H1 (cell line): ENCODE results near the gene AP4M1. TPM values are rescaled to one million over a fixed set of nuclear protein-coding genes. Genes with fewer than 3 reads are reported as not detected.

Experiments
- CBX5 ChIP-seq: fragments of 300-800, 300-1000 bp; sonication (generic); IDR thresholded peaks from 2 replicates; pipeline ENCODE4 v1.7.1; 2016; ENCODE audit warnings: antibody characterized with exemption, low read length, low read depth
- CEBPB ChIP-seq: IDR thresholded peaks from 2 replicates; pipeline ENCODE4 v1.6.1; 2012; ENCODE audit warnings: low read depth, low read length
- CHD1 ChIP-seq: IDR thresholded peaks from 2 replicates; pipeline ENCODE4 v1.6.1; 2012; ENCODE audit warnings: low read depth, low read length, improper control_type of control experiment
- CTBP2 ChIP-seq: IDR thresholded peaks from 2 replicates; pipeline ENCODE4 v1.7.0; 2011; ENCODE audit warnings: borderline replicate concordance, mild to moderate bottlenecking, moderate library complexity, mixed read lengths, low read length; ENCODE audit not compliant: insufficient read depth, insufficient read length
- EGR1 ChIP-seq: IDR thresholded peaks from 2 replicates; pipeline ENCODE4 v1.6.1; 2011; ENCODE audit warnings: low read depth, low read length, borderline replicate concordance
- GTF2F1 ChIP-seq: IDR thresholded peaks from 2 replicates; pipeline ENCODE4 v1.6.1; 2012; ENCODE audit warnings: low read depth, low read length, improper control_type of control experiment, borderline replicate concordance
- HDAC2 ChIP-seq, 2 experiments: fragments of 300-600 bp in 1 of 2; sonication (generic) in 1 of 2; IDR thresholded peaks; 2 replicates each; pipeline ENCODE4 v1.6.1; 2011 to 2012; ENCODE audit warnings: low read depth in 2 of 2, low read length in 2 of 2, mild to moderate bottlenecking in 2 of 2, moderate library complexity in 2 of 2, borderline replicate concordance in 1 of 2, inconsistent platforms in 1 of 2
- HDAC6 ChIP-seq: IDR thresholded peaks from one replicate; pipeline ENCODE4 v1.7.1; 2012; ENCODE audit warnings: low read depth, mild to moderate bottlenecking, inconsistent platforms, low read length, moderate library complexity
- KDM4A ChIP-seq: IDR thresholded peaks from one replicate; pipeline ENCODE4 v1.7.1; 2012; ENCODE audit warnings: low read depth, mild to moderate bottlenecking, moderate library complexity, low read length, inconsistent platforms; ENCODE audit not compliant: severe bottlenecking
- MAX ChIP-seq: IDR thresholded peaks from 2 replicates; pipeline ENCODE4 v1.6.1; 2012; ENCODE audit warnings: inconsistent platforms
- NRF1 ChIP-seq: IDR thresholded peaks from 2 replicates; pipeline ENCODE4 v1.6.1; 2011; ENCODE audit warnings: mild to moderate bottlenecking, low read depth, low read length, improper control_type of control experiment
- POLR2AphosphoS5 ChIP-seq: IDR thresholded peaks from 2 replicates; pipeline ENCODE4 v1.6.1; 2011; ENCODE audit warnings: low read depth, low read length
- RAD21 ChIP-seq, 2 experiments: IDR thresholded peaks in 1 of 2; conservative IDR thresholded peaks in 1 of 2; 2 replicates each; pipeline ENCODE4 v1.6.1; 2011; ENCODE audit warnings: low read depth in 2 of 2, low read length in 2 of 2, improper control_type of control experiment in 1 of 2, inconsistent platforms in 1 of 2, mild to moderate bottlenecking in 1 of 2, moderate library complexity in 1 of 2
- RFX5 ChIP-seq: IDR thresholded peaks from 2 replicates; pipeline ENCODE4 v1.6.1; 2011; ENCODE audit warnings: low read depth, low read length, improper control_type of control experiment, borderline replicate concordance
- RXRA ChIP-seq: IDR thresholded peaks from 2 replicates; pipeline ENCODE4 v1.6.1; 2011; ENCODE audit warnings: low read depth, mild to moderate bottlenecking, low read length, moderate library complexity; ENCODE audit not compliant: insufficient read depth
- SIN3A ChIP-seq, 2 experiments: IDR thresholded peaks in 1 of 2; conservative IDR thresholded peaks in 1 of 2; 2 replicates each; pipeline ENCODE4 v1.6.1; 2011 to 2012; ENCODE audit warnings: low read length in 2 of 2, improper control_type of control experiment in 1 of 2, low read depth in 1 of 2, mild to moderate bottlenecking in 1 of 2
- SP4 ChIP-seq: IDR thresholded peaks from 2 replicates; pipeline ENCODE4 v1.6.1; 2012; ENCODE audit warnings: low read length, inconsistent platforms
- SRF ChIP-seq: IDR thresholded peaks from 2 replicates; pipeline ENCODE4 v1.6.1; 2011; ENCODE audit warnings: mild to moderate bottlenecking, low read depth, low read length, moderate library complexity
- TAF7 ChIP-seq: optimal IDR thresholded peaks from 2 replicates; pipeline ENCODE3; 2011; ENCODE audit warnings: low read depth, mild to moderate bottlenecking, inconsistent platforms, low read length, moderate library complexity, borderline replicate concordance
- TBP ChIP-seq: IDR thresholded peaks from 2 replicates; pipeline ENCODE4 v1.6.1; 2011; ENCODE audit warnings: low read depth, low read length, improper control_type of control experiment
- TCF12 ChIP-seq: IDR thresholded peaks from 2 replicates; pipeline ENCODE4 v1.6.1; 2011; ENCODE audit warnings: low read depth, mild to moderate bottlenecking, low read length
- TEAD4 ChIP-seq: IDR thresholded peaks from 2 replicates; pipeline ENCODE4 v1.6.1; 2012; ENCODE audit warnings: low read depth, low read length, inconsistent platforms, mixed read lengths
- ZNF274 ChIP-seq: IDR thresholded peaks from 2 replicates; pipeline ENCODE4 v1.7.0; 2012; ENCODE audit warnings: low read length, borderline replicate concordance; ENCODE audit errors: extremely low read depth
- polyA plus RNA-seq, 7 experiments: library from polyadenylated mRNA; depleted of rRNA in 3 of 7; stranded (reverse) in 5 of 7; unstranded in 2 of 7; fragments of >200 nt in 5 of 7; fragments of 200-250 nt in 2 of 7; gene quantifications; 1 replicate in 5 of 7; 2 replicates in 1 of 7; 4 replicates in 1 of 7; pipeline versions ENCODE4 v1.2.1 to v1.2.3, GENCODE V29; 2011 to 2013; ENCODE audit warnings: missing spikeins in 2 of 7, mixed read lengths in 2 of 7
- total RNA-seq: library from RNA; stranded (reverse); fragmentation: NEBNext Ultra II Directional; extraction: Animal tissue kit (Norgen Biotek cat#: 25700); gene quantifications from 2 replicates; pipeline ENCODE4 v1.2.1, GENCODE V29; 2021

Gene AP4M1
- total and polyA plus RNA-seq, 2 of the 8 experiments (the other 6 are each of a cell fraction or from before 2014, with no cell fraction given) = 15.2 to 16.6 TPM

DNA sequence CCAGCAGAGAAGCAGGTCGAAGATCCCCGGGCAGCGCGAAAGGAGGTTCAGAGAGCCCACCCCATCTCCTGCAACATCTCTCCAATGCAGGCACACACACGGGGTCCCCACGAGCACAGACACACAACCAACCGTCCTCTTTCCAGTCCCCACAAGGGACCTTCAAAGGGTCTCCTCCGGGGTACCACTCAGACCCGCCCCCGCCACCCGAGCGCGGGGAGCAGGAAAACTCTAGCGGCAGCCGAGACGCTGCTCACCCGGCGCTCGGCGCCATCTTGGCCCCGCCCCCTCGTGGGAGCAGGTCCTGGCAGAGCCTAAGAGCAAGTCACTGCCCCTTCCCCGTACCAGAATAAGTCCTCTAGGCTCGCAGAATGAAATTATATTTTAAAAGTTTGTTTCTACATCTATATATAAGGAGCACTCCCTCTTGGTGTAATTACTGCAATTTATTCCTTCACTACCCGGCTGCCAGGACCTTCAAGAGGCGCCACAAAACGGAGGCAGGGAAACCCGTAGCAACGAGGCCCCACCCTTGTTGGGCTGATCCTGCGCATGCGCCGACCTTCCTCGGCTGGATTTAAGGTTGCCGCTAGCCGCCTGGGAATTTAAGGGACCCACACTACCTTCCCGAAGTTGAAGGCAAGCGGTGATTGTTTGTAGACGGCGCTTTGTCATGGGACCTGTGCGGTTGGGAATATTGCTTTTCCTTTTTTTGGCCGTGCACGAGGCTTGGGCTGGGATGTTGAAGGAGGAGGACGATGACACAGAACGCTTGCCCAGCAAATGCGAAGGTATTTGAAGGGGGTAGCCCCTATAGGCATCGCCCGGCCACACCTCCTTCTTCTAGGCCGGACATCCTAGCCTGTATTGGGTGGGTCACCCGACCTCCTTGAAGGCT lies 17.9 kb downstream of the AP4M1 start, which contains the start of the genes CNPY4 and TAF6 (continued):
- TF ChIP-seq KDM4A (peak; percentile 54), GTF2F1 (no peak), RXRA (no peak), TBP (peak; percentile 96), CHD1 (no peak), CEBPB (no peak), TAF7 (peak; percentile 99), HDAC2 (IDR thresholded peaks at IDR 0.05; ENCODE audit: borderline replicate concordance in 1 of 2, low read depth in 2 of 2, low read length in 2 of 2) (peak; percentile 8 to 58; a peak in 2 of 4 replicates), NRF1 (peak; percentile 87), POLR2AphosphoS5 (peak; percentile 44; the same call in 1 of the 2 replicates), SIN3A (conservative IDR thresholded peaks at IDR 0.05 in 1 of 2, IDR thresholded peaks at IDR 0.05 in 1 of 2; ENCODE audit: low read depth in 1 of 2, low read length in 2 of 2) (peak; percentile 39 to 57; a peak in 2 of 4 replicates), CBX5 (no peak), ZNF274 (no peak), MAX (peak; percentile 31; the same call in 1 of the 2 replicates), SRF (no peak), TCF12 (no peak), TEAD4 (no peak), CTBP2 (no peak), HDAC6 (no peak), RAD21 (IDR thresholded peaks at IDR 0.05 in 1 of 2, conservative IDR thresholded peaks at IDR 0.05 in 1 of 2; ENCODE audit: low read depth in 2 of 2, low read length in 2 of 2) (no peak), SP4 (peak; percentile 74; the same call in 1 of the 2 replicates), RFX5 (no peak), EGR1 (peak; percentile 35; the same call in 1 of the 2 replicates)
